B cell (primary cell): ENCODE results near the gene ACE. TPM values are rescaled to one million over a fixed set of nuclear protein-coding genes. Genes with fewer than 3 reads are reported as not detected.

Source experiments
- ATAC-seq: fragments of 200-7000 bp; cut with Tn5 transposase; one replicate; pipeline ENCODE4 v1.10.0; 2021; ENCODE audit warnings: low read depth, mild to moderate bottlenecking, moderate number of reproducible peaks, moderate library complexity
- CTCF ChIA-PET: fragments of 350-600 bp; sonication (Branson Sonifier 250); formaldehyde crosslinking; loops from one replicate; lab custom pipeline; 2021; ENCODE audit warnings: antibody characterized with exemption, inconsistent platforms; lab: Charles Lee
- POLR2A ChIA-PET: fragments of 350-600 bp; sonication (Branson Sonifier 250); formaldehyde crosslinking; loops from one replicate; lab custom pipeline; 2021; ENCODE audit warnings: antibody characterized with exemption; lab: Charles Lee
- DNase-seq: peaks from one replicate; pipeline ENCODE4 v3.0.0; 2013
- H2AFZ ChIP-seq: 2 replicates; pipeline ENCODE4 v1.6.1; 2012; ENCODE audit warnings: mild to moderate bottlenecking, low read depth, low read length; ENCODE audit not compliant: insufficient read depth, poor library complexity, severe bottlenecking
- H3K27ac ChIP-seq, 2 donors: 1 replicate in 1 of 2; 2 replicates in 1 of 2; pipeline ENCODE4 v1.5.1; 2012 to 2013; ENCODE audit warnings: low read length in 2 of 2, mild to moderate bottlenecking in 2 of 2, moderate library complexity in 1 of 2
- H3K27me3 ChIP-seq, 4 experiments: fragments of 200-600 bp in 1 of 4; sonication (generic) in 1 of 4; replicated peaks in 1 of 4; 1 replicate in 2 of 4; 2 replicates in 2 of 4; pipeline versions ENCODE4 v1.6.1 to v1.7.0; 2013 to 2016; ENCODE audit warnings: low read length in 3 of 4, mild to moderate bottlenecking in 2 of 4, mixed read lengths in 1 of 4, moderate library complexity in 1 of 4; ENCODE audit not compliant: insufficient read depth in 4 of 4, control insufficient read depth in 3 of 4; ENCODE audit errors: control extremely low read depth in 1 of 4
- H3K36me3 ChIP-seq, 2 experiments: replicated peaks in 1 of 2; 1 replicate in 1 of 2; 2 replicates in 1 of 2; pipeline versions ENCODE4 v1.6.1 to v1.7.1; 2013; ENCODE audit warnings: low read length in 1 of 2; ENCODE audit not compliant: insufficient read depth in 2 of 2, control insufficient read depth in 1 of 2; ENCODE audit errors: control extremely low read depth in 1 of 2, extremely low read depth in 1 of 2
- H3K4me1 ChIP-seq, 2 donors: fragments of 200-600 bp in 1 of 2; sonication (generic) in 1 of 2; 1 replicate in 1 of 2; 2 replicates in 1 of 2; pipeline versions ENCODE4 v1.5.1 to v1.6.1; 2013 to 2017; ENCODE audit warnings: low read length in 2 of 2; ENCODE audit not compliant: control insufficient read depth in 2 of 2, insufficient read depth in 2 of 2
- H3K4me2 ChIP-seq: replicated peaks from 2 replicates; pipeline ENCODE3; 2012; ENCODE audit warnings: mild to moderate bottlenecking, low read depth, low read length; ENCODE audit not compliant: poor library complexity, severe bottlenecking
- H3K4me3 ChIP-seq, 5 experiments: fragments of 200-600 bp in 1 of 5; sonication (generic) in 1 of 5; 1 replicate in 3 of 5; 2 replicates in 2 of 5; pipeline versions ENCODE4 v1.5.1 to v1.7.0; 2011 to 2016; ENCODE audit warnings: low read length in 4 of 5, mild to moderate bottlenecking in 4 of 5, low read depth in 2 of 5, control low read depth in 1 of 5, moderate library complexity in 1 of 5; ENCODE audit not compliant: insufficient read depth in 1 of 5; ENCODE audit errors: control extremely low read depth in 1 of 5, extremely low read depth in 1 of 5
- H3K79me2 ChIP-seq: fragments of 200-600 bp; sonication (generic); one replicate; pipeline ENCODE4 v1.6.0; 2016; ENCODE audit warnings: low read length; ENCODE audit not compliant: control insufficient read depth, insufficient read depth
- H3K9ac ChIP-seq: fragments of 200-600 bp; sonication (generic); 2 replicates; pipeline ENCODE4 v1.6.1; 2017; ENCODE audit warnings: mild to moderate bottlenecking, low read length, moderate library complexity
- H3K9me3 ChIP-seq, 3 donors: one replicate each; pipeline versions ENCODE4 v1.6.1 to v1.7.1; 2013; ENCODE audit warnings: low read length in 2 of 3; ENCODE audit not compliant: control insufficient read depth in 2 of 3, insufficient read depth in 1 of 3; ENCODE audit errors: control extremely low read depth in 1 of 3
- H4K20me1 ChIP-seq: 2 replicates; pipeline ENCODE4 v1.6.0; 2012; ENCODE audit warnings: mild to moderate bottlenecking, low read length; ENCODE audit not compliant: insufficient read depth, control insufficient read depth, poor library complexity, severe bottlenecking
- H3K27ac Mint-ChIP-seq: one replicate; pipeline ENCODE4 v1.8.0; 2021; ENCODE audit warnings: mixed read lengths
- H3K27me3 Mint-ChIP-seq: one replicate; pipeline ENCODE4 v1.8.0; 2021; ENCODE audit warnings: mixed read lengths
- H3K4me1 Mint-ChIP-seq: one replicate; pipeline ENCODE4 v1.8.0; 2021; ENCODE audit warnings: mixed read lengths
- H3K4me3 Mint-ChIP-seq: one replicate; pipeline ENCODE4 v1.8.0; 2021; ENCODE audit warnings: mixed read lengths
- H3K9me3 Mint-ChIP-seq: one replicate; pipeline ENCODE4 v1.8.0; 2022; ENCODE audit warnings: mixed read lengths; ENCODE audit not compliant: insufficient read depth
- CTCF ChIP-seq: fragments of 200-600 bp; IDR thresholded peaks from one replicate; pipeline ENCODE4 v1.8.0; 2022; ENCODE audit warnings: antibody characterized with exemption, mild to moderate bottlenecking
- EZH2 ChIP-seq: IDR thresholded peaks from 2 replicates; pipeline ENCODE4 v1.6.1; 2012; ENCODE audit warnings: borderline replicate concordance, low read depth, mild to moderate bottlenecking, moderate library complexity, low read length; ENCODE audit not compliant: insufficient read depth, poor library complexity, severe bottlenecking
- WGBS: methylation state at CpG from one replicate; pipeline ENCODE4 v1.1.5; 2013; ENCODE audit warnings: missing lambda C conversion rate; ENCODE audit not compliant: insufficient coverage; 5-methylcytosine and 5-hydroxymethylcytosine counted together
- intact Hi-C: fragments of 100-400 bp; cut with micrococcal nuclease; formaldehyde crosslinking; loops from one replicate; pipeline ENCODE4 v1.10.0; 2022
- polyA plus RNA-seq: library from polyadenylated mRNA; depleted of rRNA; stranded (reverse); fragments of >200 nt; gene quantifications from 2 replicates; pipeline ENCODE4 v1.2.3, GENCODE V29; 2012
- total RNA-seq, 2 donors: library from RNA; stranded (reverse); fragments of 120-200 nt in 1 of 2; gene quantifications; 1 replicate in 1 of 2; 2 replicates in 1 of 2; pipeline versions ENCODE4 v1.2.3 to v1.2.4, GENCODE V29; 2013 to 2022

Gene ACE
- total and polyA plus RNA-seq, 2 donors (not counting 1 experiment from before 2014, with no cell fraction given), result 0.67 to 2.6 TPM

- WGBS, result 89% methylated on average over 13 of the region's 16 CpGs
- CTCF ChIA-PET, result interaction anchor here (0.6 kb wide), 1 partner anchor 411 kb away, joined by 3 read pairs; no protein-coding TSS in a partner anchor
Observed at GRCh38 chr17:63497708-63498483, 21.0 kb downstream of the ACE start.

More at GRCh38 chr17:63497708-63498483, 21.0 kb downstream of the ACE start:
- Mint-ChIP-seq H3K4me3 (no peak overlapping the region), H3K27ac (no peak overlapping the region), H3K4me1 (no peaks in the 10 kb centered on the region), H3K9me3 (no peaks in the 10 kb centered on the region), H3K27me3 (peaks cover 16% of the 10 kb centered on the region)
- H3K27me3 ChIP-seq, result no peaks in the 10 kb centered on the region
- no peaks in the 10 kb centered on the region for H4K20me1 ChIP-seq
- H3K4me3 ChIP-seq, result no peak overlapping the region
- no peaks in the 10 kb centered on the region for H3K79me2 ChIP-seq
- no peak overlapping the region for H3K27ac ChIP-seq
- TF ChIP-seq EZH2, result no peak
- TF ChIP-seq CTCF, result no peak
- no peak overlapping the region for H3K4me2 ChIP-seq
- POLR2A ChIA-PET, result no interaction called here
- no peaks in the 10 kb centered on the region for H3K4me1 ChIP-seq
- DNase-seq, result no peak
- ATAC-seq, result no peak
- H3K36me3 ChIP-seq, result no peaks in the 10 kb centered on the region
- H3K9ac ChIP-seq, result no peak overlapping the region
- intact Hi-C loops, result no loop called here
- H3K9me3 ChIP-seq, result no peaks in the 10 kb centered on the region
- H2AFZ ChIP-seq, result no peak overlapping the region
